Stimulated activated CD4-positive, alpha-beta T cell treated with anti-CD3 and anti-CD28 coated beads, Interleukin-2, amount 100 ng/mL, for 48 hours (primary cell): Measurements from ENCODE around the gene ZDHHC6.
"Not testable (repeated sequence)": the region's sequence is repeated elsewhere in the genome, so short reads cannot be mapped to it uniquely, and the experiment has no call there.

Source experiments
- DNase-seq, 2 donors: peaks; one replicate each; pipeline ENCODE4 v3.0.0-alpha.2; 2020

ZDHHC6 gene

GRCh38 chr10:112446855-112447619 lies at the start of gene ZDHHC6, which contains the start of gene VTI1A:
Gene ZDHHC6 (minus strand): TSS chr10:112446914. CDS start chr10:112445436, 1,478 bp downstream.
Gene VTI1A (plus strand): TSS chr10:112447215. CDS start chr10:112447374, 159 bp downstream.
- peak; percentile 76 to 77 for DNase-seq

- DNase-seq: no peak
Observed at GRCh38 chr10:112492736-112493135, 46.0 kb upstream of the ZDHHC6 start.

- no peak for DNase-seq
Observed at GRCh38 chr10:112491144-112491543, 44.4 kb upstream of the ZDHHC6 start.

- DNase-seq: no peak
Observed at GRCh38 chr10:112490545-112490944, 43.8 kb upstream of the ZDHHC6 start.

- no peak for DNase-seq
Observed at GRCh38 chr10:112487964-112488363, 41.2 kb upstream of the ZDHHC6 start.

GRCh38 chr10:112484399-112484798 lies 37.7 kb upstream of the ZDHHC6 start:
- no peak for DNase-seq

- DNase-seq: no peak
Observed at GRCh38 chr10:112481602-112482001, 34.9 kb upstream of the ZDHHC6 start.

GRCh38 chr10:112475575-112476218 lies 29.0 kb upstream of the ZDHHC6 start:
- no peak for DNase-seq

- no peak for DNase-seq
Observed at GRCh38 chr10:112471878-112472487, 25.3 kb upstream of the ZDHHC6 start.

GRCh38 chr10:112467541-112468075 lies 20.9 kb upstream of the ZDHHC6 start:
- DNase-seq: no peak

GRCh38 chr10:112466802-112467201 lies 20.1 kb upstream of the ZDHHC6 start:
- DNase-seq: no peak

- no peak for DNase-seq
Observed at GRCh38 chr10:112465299-112465883, 18.7 kb upstream of the ZDHHC6 start.

- not testable (repeated sequence) for DNase-seq
Observed at GRCh38 chr10:112464074-112464473, 17.4 kb upstream of the ZDHHC6 start.

GRCh38 chr10:112461029-112461887 lies 14.5 kb upstream of the ZDHHC6 start:
- no peak for DNase-seq

GRCh38 chr10:112460366-112460765 lies 13.7 kb upstream of the ZDHHC6 start:
- DNase-seq: no peak

GRCh38 chr10:112456533-112456932 lies 9.8 kb upstream of the ZDHHC6 start:
- DNase-seq: no peak

- no peak for DNase-seq
Observed at GRCh38 chr10:112454910-112455779, 8.4 kb upstream of the ZDHHC6 start.

- DNase-seq: no peak
Observed at GRCh38 chr10:112448888-112449287, 2.2 kb upstream of the ZDHHC6 start.

GRCh38 chr10:112447620-112447928 lies 860 bp upstream of the ZDHHC6 start:
- DNase-seq: no peak

- no peak for DNase-seq
Observed at GRCh38 chr10:112446055-112446854, 459 bp downstream of the ZDHHC6 start.
